Measurements from ENCODE around the gene SLAMF9. TPM values are rescaled to one million over a fixed set of nuclear protein-coding genes. Genes with fewer than 3 reads are reported as not detected.

Gene SLAMF9
- total and polyA plus RNA-seq, 2 donors (not counting 3 experiments of a cell fraction or from before 2014, with no cell fraction given) = not detected

- BruUV-seq (replicated peaks) = no TSS peak
- H3K27me3 ChIP-seq (ENCODE audit: control insufficient read depth in 2 of 2, insufficient read depth in 2 of 2, low read length in 2 of 2) = peaks cover 7 to 12% of the 10 kb centered on the region in 2 experiments
- POLR2A ChIA-PET = no interaction called here
These were observed 23.5 kb upstream of the SLAMF9 start for GRCh38 chr1:159977364-159978106.

DNA sequence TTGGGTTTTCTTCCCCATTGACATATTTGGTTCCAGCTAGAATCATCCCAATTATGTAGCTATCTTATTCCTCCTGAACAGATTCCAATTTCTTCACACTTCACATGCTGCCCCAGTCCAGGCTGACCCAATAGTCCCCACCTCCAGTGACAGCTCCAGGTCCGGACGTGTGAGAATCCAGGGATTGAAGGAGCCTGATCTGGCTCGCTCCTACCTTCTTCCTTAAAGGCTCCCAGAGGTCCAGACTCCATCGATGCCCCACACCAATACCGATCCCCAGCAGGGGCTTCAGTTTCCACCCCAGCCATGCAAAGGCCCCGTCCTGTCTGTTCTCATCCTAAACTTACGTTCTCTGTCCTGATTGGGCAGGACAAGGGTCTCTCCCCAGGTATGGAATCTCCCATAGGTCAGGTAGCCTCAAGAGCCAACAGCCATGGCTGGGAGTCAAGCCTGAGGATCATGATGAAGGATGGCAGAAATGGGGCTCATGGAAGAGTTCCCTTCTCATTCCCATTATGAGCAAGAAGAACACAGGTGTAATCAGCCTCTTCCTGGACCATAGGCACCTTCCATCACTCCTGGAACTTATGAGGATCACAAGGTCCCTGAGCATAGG, 20.4 kb upstream of the SLAMF9 start:
- H3K27me3 ChIP-seq (ENCODE audit: control insufficient read depth in 2 of 2, insufficient read depth in 2 of 2, low read length in 2 of 2) = peaks cover 9 to 21% of the 10 kb centered on the region in 2 experiments
- no peaks in the 10 kb centered on the region for H3K4me1 ChIP-seq (ENCODE audit: control insufficient read depth, extremely low read depth, insufficient read depth, low read length)
- no peaks in the 10 kb centered on the region for H3K9me3 ChIP-seq (replicated peaks; ENCODE audit: control insufficient read depth, insufficient read depth, low read length)
- no peak overlapping the region for H3K27ac ChIP-seq (ENCODE audit: insufficient read depth, low read depth, low read length)
- POLR2A ChIA-PET = no interaction called here
- H3K9me1 ChIP-seq (replicated peaks; ENCODE audit: control insufficient read depth, extremely low read depth, insufficient read depth, low read length) = no peaks in the 10 kb centered on the region
- intact Hi-C loops (cut with micrococcal nuclease) (no loop called here), dilution Hi-C loops (cut with MboI; ENCODE audit: extremely low pct_ligation_motif_present, low sequenced_read_pairs) (no loop called here)
- H3K9ac ChIP-seq (replicated peaks; ENCODE audit: extremely low read depth, insufficient read depth, low read length) = no peak overlapping the region
- no peak overlapping the region for H3K4me2 ChIP-seq (ENCODE audit: insufficient read depth, low read length)
- TF ChIP-seq POLR2A (IDR thresholded peaks at IDR 0.05; ENCODE audit: low read depth, low read length) (no peak), POLR2AphosphoS5 (IDR thresholded peaks at IDR 0.05; ENCODE audit: insufficient read depth, low read depth, low read length) (no peak)
- DNase-seq (ENCODE audit: low read depth, low spot score) (no peak), FAIRE-seq (no peak)
- no peaks in the 10 kb centered on the region for H4K20me1 ChIP-seq (replicated peaks; ENCODE audit: control insufficient read depth, extremely low read depth, insufficient read depth, low read length)
- no peak overlapping the region for H2AFZ ChIP-seq (ENCODE audit: low read depth, low read length)
- BruUV-seq (replicated peaks) = no TSS peak
- H3K79me2 ChIP-seq (ENCODE audit: control insufficient read depth, insufficient read depth, low read length) = no peaks in the 10 kb centered on the region
- H3K4me3 ChIP-seq (replicated peaks in 1 of 3; ENCODE audit: insufficient read depth in 1 of 3, low read depth in 1 of 3, low read length in 3 of 3) = no peak overlapping the region
- CTCF ChIA-PET = no interaction called here
- no peaks in the 10 kb centered on the region for H3K36me3 ChIP-seq (ENCODE audit: control insufficient read depth in 2 of 2, extremely low read depth in 1 of 2, insufficient read depth in 2 of 2, low read length in 2 of 2)

More at GRCh38 chr1:159977364-159978106, 23.5 kb upstream of the SLAMF9 start:
- H3K36me3 ChIP-seq (ENCODE audit: control insufficient read depth in 2 of 2, extremely low read depth in 1 of 2, insufficient read depth in 2 of 2, low read length in 2 of 2) = no peaks in the 10 kb centered on the region
- no peaks in the 10 kb centered on the region for H3K9me3 ChIP-seq (replicated peaks; ENCODE audit: control insufficient read depth, insufficient read depth, low read length)
- FAIRE-seq (no peak), DNase-seq (ENCODE audit: low read depth, low spot score) (no peak)
- H3K27ac ChIP-seq (ENCODE audit: insufficient read depth, low read depth, low read length) = no peak overlapping the region
- CTCF ChIA-PET = interaction anchor here (2.2 kb wide), 1 partner anchor 30 kb away, joined by 5 read pairs; no protein-coding TSS in a partner anchor
- H3K9me1 ChIP-seq (replicated peaks; ENCODE audit: control insufficient read depth, extremely low read depth, insufficient read depth, low read length) = no peaks in the 10 kb centered on the region
- H3K4me3 ChIP-seq (replicated peaks in 1 of 3; ENCODE audit: insufficient read depth in 1 of 3, low read depth in 1 of 3, low read length in 3 of 3) = no peak overlapping the region
- H4K20me1 ChIP-seq (replicated peaks; ENCODE audit: control insufficient read depth, extremely low read depth, insufficient read depth, low read length) = no peaks in the 10 kb centered on the region
- dilution Hi-C loops (cut with MboI; ENCODE audit: extremely low pct_ligation_motif_present, low sequenced_read_pairs) (no loop called here), intact Hi-C loops (cut with micrococcal nuclease) (no loop called here)
- H3K4me2 ChIP-seq (ENCODE audit: insufficient read depth, low read length) = no peak overlapping the region
- TF ChIP-seq POLR2AphosphoS5 (IDR thresholded peaks at IDR 0.05; ENCODE audit: insufficient read depth, low read depth, low read length) (no peak), MYC (IDR thresholded peaks at IDR 0.05; ENCODE audit: low read depth, low read length) (no peak), FOS (IDR thresholded peaks at IDR 0.05; ENCODE audit: borderline replicate concordance, insufficient read depth, low read length) (no peak), POLR2A (IDR thresholded peaks at IDR 0.05; ENCODE audit: low read depth, low read length) (no peak), JUN (IDR thresholded peaks at IDR 0.05; ENCODE audit: borderline replicate concordance, insufficient read depth, insufficient read length, low read depth) (no peak)
- TF ChIP-seq, protein P1, sequence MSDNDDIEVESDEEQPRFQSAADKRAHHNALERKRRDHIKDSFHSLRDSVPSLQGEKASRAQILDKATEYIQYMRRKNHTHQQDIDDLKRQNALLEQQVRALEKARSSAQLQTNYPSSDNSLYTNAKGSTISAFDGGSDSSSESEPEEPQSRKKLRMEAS (IDR thresholded peaks at IDR 0.05; ENCODE audit: insufficient read depth, insufficient read length) = no peak
- H3K9ac ChIP-seq (replicated peaks; ENCODE audit: extremely low read depth, insufficient read depth, low read length) = no peak overlapping the region
- H3K79me2 ChIP-seq (ENCODE audit: control insufficient read depth, insufficient read depth, low read length) = no peaks in the 10 kb centered on the region
- H3K4me1 ChIP-seq (ENCODE audit: control insufficient read depth, extremely low read depth, insufficient read depth, low read length) = no peaks in the 10 kb centered on the region
- H2AFZ ChIP-seq (ENCODE audit: low read depth, low read length) = no peak overlapping the region

All from endothelial cell of umbilical vein (primary cell).